GM19372 (cell line): Measurements from ENCODE around the gene RAB1B.
"Not testable (repeated sequence)": the region's sequence is repeated elsewhere in the genome, so short reads cannot be mapped to it uniquely, and the experiment has no call there.

Experiments used
- ATAC-seq: cut with Tn5 transposase; IDR thresholded peaks from one replicate; pipeline ENCODE4 v1.9.1; 2021; ENCODE audit warnings: mild to moderate bottlenecking, low read depth, moderate library complexity; ENCODE audit not compliant: unreplicated experiment

RAB1B gene

DNA sequence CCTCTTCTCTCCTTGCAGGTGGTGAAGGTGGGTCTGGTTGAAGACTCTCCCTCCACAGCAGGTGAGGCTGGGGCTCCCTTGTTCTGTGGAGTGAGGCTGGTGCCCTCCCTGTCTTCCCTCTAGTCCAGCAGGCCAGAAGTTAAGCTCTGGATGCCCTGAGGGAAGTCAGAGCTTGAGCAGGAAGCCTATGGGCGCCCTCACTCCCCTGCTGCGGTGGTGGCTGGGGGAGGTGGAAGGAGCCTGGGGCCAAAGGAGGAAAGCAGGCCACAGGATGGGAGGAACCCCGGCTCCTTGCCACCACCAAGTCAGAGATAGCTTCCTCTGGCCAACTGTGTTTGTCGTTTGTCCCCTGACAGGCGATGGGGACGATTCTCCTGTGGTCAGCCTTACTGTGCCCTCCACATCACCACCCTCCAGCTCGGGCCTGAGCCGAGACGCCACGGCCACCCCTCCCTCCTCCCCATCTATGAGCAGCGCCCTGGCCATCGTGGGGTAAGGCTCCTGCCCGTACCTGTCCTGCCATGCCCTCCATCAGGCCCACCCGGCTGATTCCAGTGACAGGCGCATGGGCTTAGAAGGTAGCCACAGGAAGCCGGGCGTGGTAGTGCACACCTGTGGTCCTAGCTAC lies 29.5 kb upstream of the RAB1B start:
- ATAC-seq, result no peak

DNA sequence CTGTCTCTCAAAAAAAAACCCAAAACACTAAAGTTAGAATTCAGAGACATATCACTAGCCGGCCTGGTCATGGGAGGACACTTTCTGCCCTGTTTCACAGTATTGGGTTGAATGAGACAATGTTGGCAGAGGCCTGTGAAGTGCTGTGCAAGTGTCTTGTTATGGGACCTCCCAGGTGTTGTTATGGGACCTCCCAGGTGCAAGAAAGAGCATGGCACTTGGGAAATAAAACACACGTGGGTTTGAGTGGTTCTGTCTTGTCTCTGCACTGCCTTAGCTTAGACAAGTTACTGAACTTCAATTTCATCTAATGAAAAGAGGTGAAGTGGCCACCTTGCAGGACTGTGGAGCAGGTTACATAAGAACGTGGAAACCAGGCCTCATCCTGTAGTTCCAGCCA lies 28.9 kb upstream of the RAB1B start:
- ATAC-seq, result no peak

DNA sequence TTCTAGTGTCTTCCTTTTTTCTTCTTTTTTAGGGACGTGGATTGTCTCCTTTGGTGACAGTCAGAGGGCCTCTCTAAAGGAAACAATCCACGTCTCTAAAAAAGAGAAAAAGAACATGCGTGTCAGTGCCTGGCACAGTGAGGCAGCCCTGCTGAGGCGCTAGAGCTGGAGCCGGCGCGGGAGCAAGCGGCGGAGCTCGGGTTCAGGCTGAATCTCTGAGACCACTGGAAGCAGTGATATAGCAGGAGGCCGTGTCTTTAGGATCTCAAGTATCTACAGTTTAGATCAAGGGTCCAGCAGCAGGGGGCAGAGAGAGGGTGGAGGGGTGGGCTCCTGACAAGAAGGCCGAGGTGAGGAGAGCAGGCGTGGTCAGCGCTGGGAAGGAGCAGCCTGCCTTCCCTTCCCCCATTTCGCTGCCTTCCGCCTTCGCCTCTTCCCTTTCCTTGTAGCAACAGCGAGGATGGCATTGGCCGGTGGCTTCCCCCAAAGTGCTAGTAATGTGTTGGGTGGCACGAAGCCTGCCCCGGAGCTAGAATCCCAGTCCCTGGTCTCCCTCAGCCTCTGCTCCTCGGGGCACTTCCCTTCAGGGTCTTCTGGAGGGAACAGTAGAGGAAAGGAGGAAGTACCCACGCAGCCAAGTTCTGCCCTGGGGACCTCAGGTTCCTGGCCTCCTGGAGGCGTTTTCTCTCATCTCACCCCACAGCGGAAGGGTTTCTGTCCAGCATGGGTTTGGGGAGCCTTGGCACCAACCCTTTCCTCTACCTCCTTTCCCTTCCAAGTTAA lies 28.2 kb upstream of the RAB1B start:
- ATAC-seq, result no peak

DNA sequence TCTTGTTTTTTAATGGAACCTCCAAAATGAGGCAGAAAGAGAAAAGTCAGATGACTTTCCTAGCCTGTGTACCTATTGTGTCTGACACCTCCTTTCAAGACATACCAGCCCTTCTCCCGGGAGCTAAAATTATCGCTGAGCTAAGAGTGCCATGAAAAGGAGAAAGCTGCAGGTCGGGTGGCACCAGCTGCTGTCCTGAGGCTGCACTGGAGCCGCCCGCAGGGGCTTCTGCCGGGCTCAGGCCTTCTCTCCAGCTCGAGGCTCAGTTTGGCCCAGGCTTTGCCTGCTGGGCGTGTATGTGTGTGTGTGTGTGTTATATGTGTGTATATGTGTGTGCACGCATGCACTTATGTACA lies 27.7 kb upstream of the RAB1B start:
- no peak for ATAC-seq

DNA sequence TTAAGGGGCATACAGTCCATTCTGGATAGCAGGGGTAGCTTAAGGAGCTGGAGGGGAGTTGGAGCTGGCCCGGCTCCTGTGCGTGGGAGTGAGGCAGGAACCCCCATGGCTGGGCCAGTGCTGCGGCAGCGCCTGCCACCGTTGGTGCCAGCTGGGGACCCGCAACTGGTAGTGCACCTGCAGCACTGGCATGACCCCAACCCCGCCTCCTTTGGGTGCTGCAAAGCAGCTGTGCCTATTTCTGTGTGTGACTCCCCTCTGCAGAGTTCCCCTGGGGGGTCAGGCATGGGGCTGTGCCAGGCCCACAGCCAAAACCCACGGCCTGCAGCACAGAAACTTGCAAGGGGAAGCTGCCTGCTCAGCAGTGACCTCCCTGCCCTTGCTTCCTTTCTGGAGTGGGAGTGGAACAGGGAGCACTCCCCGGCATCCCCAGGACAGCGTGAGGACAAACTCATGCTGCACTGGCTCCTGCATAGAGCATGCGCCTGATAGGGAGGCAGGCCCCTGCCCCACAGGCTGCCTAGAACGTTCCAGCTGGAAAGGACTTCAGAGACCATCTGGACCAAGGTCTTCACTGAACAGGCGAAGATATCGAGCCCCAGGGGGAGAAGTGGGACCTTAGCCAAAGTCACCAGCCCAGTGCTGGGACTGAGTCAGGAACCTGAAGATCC lies 26.2 kb upstream of the RAB1B start:
- no peak for ATAC-seq

DNA sequence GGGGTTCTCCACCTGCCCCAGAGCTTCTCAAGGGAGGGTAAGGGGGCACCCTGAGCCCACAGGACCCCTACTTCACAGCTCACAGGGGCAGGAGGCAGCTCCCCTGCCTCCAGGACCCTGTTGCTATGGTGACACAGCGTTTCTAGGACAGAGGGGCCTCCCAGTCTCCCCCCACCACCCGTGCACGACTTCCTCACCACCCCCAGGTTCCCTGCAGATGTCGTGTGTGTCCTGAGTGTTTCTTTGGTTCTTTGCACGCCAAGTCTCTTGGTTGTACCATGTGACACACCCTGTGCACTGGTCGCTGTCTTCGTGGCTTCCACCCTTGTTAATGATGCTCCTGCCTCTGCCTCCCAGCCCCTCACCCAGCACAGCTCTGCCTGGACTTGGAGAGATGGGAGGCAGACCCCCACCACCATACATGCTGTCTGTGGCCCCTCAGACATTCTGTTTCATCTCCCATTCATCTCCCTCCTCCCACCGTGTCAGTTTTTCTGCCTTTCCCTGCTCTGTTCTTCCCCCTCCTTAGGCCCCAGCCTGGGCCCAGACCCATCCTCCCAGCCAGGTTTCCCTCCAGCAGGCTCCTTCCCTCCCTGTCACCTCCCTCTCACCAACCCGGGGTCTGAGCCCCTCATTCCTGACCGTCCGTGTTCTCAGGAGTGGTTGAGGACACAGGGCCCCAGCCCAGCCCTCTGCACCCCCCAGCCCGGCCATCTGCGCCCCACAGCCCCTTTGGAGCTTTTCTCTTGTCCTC lies 24.5 kb upstream of the RAB1B start:
- ATAC-seq, result no peak

DNA sequence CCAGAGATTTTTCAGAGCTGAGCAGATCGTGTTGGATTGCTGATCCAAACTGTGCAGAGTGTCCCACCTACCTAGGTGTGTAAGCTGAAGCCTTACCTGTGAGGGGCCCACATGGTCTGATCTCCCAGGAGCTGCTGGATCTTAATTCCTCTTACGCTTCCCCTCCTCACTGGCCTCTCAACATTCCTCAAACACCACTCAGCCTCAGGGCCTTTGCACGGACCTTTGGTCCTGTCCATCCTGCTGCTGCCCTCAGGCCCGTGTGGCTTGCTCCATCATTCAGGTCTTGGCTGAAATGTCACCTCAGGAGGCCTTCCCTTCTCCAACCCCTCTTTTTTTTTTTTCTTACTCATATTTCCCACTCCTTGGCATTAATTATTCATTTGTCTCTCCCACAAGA lies 21.1 kb upstream of the RAB1B start:
- ATAC-seq, result no peak

DNA sequence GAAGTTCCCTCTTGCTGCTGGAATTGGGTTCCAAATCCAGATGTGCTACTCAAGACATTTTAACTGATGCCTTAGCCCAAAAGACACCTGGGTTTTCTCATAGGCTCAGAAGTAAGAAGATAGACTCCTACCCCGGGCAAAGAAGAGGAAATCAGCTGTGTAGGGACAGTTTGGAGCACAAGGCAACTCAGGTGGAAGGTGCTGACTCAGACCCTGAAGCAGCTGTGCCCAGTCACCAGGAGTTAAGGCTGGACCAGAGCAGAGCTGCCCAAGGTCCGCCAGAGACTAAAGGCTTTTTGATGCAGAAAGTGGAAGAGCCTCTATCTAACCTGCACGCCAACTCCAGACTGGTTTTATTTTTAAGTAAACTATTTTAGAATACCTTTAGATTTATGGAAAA lies 20.6 kb upstream of the RAB1B start:
- ATAC-seq, result no peak

DNA sequence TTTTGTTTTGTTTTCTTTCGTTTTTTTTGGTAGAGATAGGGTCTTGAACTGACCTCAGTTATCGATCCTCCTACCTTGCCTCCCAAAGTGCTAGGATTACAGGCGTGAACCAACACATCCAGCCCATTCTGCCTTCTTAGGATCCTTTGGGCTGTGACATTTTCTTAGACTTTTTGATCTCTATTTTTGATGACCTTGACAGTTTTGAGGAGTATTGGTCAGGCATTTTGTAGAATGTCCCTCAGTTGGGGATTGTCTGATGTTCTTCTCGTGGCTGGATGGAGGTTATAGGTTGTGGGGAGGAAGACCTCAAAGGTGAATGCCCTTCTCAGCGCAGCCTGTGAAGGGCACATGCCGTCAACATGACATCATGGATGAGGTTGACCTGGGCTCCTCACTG lies 19.5 kb upstream of the RAB1B start:
- ATAC-seq, result no peak

DNA sequence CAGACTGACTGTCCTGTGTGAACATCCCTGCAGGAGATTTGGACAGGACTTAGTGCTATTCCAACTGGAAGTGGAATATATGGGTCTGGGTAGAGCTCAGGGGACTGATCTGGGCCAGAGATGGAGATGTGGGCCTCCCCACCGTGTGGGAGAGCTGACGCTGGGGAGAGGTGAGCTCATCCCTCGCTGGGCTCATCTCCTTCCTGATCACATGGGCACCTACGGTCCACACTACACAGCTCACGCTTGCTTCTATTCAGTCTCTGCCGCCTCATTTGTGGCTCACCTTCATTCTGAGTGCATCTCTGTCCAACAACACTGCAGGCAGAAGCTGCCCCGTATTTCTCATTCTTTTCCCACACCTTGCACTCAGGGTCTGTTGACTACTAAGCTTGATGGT lies 16.6 kb upstream of the RAB1B start:
- ATAC-seq, result no peak

DNA sequence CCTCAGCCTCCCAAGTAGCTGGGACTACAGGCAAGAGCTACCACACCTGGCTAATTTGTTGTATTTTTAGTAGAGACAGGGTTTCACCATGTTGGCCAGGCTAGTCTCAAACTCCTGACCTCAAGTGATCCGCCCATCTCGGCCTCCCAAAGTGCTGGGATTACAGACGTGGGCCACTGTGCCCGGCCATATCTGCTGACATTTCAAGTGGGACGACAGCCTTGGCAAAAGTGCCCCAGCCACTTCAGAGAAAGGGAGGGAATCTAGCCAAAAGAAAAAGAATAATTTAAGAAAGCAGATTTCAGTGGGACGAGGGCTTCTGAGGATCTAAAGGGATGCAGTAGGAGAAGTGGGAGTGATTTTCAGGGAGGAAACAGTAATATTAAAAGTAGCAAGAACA lies 15.4 kb upstream of the RAB1B start:
- not testable (repeated sequence) for ATAC-seq

DNA sequence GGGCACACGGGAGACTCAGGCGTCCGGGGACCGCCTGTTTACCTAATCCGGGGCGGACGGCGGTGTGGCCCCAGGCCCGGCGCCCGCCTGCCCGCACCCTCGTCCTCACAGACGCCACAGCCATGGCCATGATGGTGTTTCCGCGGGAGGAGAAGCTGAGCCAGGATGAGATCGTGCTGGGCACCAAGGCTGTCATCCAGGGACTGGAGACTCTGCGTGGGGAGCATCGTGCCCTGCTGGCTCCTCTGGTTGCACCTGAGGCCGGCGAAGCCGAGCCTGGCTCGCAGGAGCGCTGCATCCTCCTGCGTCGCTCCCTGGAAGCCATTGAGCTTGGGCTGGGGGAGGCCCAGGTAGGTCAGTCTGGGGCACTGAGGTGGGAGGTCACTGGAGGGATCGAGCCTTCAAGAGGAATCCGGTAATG lies 10.0 kb upstream of the RAB1B start:
- no peak for ATAC-seq

DNA sequence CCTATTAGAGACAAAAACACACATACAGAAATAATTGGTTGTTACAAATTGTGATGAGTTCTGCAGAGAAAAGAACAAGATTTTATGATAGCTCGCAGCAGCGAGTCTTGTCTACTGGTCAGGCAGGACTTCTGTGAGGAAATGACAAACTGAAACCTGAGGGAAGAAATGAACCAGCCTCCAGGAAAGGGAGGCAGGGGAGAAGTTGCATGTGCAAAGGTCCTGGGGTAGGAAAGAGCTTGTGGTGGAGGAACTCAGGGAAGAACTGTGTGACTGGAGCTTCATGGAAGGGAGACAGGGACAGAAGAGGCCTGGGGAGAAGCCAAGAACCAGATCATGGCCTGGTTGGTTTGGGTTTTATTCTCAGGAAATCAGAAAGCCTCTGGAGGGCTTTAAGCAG lies 9.2 kb upstream of the RAB1B start:
- no peak for ATAC-seq

DNA sequence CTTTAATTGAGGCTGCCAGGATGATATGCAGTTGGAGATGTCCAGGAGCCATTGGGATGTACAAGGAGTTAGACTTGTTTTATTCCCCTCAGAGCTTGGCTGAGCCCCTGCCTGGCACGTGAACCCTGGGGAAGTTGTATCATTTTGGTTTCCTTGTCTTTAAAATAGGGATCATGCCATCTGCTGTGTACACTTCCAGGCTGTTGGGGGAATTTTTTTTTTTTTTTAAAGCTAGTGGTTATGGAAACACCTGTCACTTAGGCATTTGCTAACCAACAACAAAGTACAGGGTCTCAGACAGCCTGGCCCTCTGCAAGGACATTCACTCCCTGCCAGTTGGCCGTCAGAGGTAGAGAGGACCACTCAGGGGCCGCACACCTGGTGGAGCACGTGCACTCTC lies 8.5 kb upstream of the RAB1B start:
- no peak for ATAC-seq

DNA sequence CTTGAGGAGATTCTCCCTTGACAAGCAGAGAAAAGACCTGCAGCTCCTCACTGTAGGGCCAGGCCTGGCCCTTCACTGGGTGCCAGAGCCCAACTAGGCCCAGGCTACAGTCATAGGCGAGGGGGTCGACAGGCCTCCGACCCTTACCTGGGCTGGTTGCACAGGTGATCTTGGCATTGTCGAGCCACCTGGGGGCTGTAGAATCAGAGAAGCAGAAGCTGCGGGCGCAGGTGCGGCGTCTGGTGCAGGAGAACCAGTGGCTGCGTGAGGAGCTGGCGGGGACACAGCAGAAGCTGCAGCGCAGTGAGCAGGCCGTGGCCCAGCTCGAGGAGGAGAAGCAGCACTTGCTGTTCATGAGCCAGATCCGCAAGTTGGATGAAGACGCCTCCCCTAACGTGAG lies 6.9 kb upstream of the RAB1B start:
- ATAC-seq, result no peak

DNA sequence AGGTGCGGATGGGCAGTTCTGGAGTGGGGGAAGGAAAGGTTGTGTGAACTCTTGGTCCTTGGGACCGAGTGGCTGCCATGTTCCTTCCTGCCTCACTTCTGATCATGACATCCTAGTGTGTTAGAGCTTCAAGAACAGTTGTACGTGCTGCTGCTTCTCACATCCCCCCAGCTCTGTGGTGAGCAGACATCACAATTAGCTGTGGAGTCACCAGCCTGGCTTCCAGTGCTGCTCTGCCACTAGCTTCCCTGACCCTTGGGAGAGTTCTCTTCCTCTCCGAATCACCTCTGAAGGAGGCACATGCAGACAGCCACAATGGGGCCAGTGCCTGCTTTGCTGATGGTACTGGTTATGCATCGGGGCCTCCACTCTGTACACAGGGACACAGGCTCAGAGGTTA lies 6.2 kb upstream of the RAB1B start:
- ATAC-seq, result no peak

DNA sequence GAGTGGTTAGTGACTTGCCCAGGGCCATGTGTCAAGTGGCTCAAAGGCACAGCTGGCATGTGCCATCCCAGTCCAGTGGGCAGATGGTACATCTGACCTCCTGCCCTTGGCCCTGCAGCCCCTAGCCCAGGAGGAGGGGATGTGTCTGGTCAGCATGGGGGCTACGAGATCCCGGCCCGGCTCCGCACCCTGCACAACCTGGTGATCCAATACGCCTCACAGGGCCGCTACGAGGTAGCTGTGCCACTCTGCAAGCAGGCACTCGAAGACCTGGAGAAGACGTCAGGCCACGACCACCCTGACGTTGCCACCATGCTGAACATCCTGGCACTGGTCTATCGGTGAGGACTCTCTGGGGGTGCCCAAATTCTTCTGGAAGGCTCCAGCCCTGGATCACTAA lies 5.7 kb upstream of the RAB1B start:
- ATAC-seq, result no peak

DNA sequence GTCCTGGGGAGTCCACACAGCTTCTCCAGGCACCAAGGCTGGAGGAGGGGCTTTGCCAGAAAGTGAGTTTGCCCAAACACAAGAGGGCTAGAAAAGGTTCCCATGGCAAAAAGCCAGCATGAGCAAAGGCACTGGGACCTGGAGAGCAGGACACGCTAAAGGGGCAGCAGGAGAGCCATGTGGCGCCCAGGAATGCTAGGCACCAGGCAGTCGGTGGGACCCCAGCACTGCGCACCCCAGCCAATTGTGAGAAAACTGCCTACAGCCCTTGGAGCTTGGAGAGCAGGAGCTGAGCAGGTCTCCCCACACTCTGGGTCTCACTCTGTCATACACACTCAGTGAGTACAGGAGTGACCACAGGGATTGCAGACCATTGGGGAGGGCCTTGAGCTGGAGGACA lies 5.2 kb upstream of the RAB1B start:
- no peak for ATAC-seq

DNA sequence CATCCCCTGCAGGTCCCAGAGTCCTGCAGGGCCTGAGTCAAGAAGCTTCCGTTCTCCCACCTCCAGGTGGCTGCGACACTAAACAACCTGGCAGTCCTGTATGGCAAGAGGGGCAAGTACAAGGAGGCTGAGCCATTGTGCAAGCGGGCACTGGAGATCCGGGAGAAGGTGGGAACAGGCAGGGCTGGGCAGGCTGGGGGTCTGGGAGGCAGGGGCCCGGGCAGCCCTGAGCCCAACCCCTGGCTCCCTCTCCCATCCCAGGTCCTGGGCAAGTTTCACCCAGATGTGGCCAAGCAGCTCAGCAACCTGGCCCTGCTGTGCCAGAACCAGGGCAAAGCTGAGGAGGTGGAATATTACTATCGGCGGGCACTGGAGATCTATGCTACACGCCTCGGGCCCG lies 4.7 kb upstream of the RAB1B start:
- ATAC-seq, result no peak

DNA sequence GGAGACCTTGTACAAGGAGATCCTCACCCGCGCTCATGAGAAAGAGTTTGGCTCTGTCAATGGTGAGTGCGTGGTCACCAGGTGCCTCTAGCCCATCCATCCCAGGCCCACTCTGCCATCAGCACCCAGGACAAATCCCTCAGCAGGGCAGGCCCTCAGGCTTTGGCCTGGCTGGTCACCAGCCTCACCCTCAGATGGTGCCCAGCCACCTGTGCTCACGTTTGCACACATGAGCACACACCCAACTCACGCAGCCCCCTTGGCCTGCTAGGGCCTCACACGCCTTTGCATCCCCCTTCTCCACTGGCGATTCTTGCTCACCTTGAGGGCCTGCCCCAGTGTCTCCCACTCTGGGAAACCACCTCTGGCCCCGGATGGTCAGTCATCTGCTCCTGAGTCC lies 4.1 kb upstream of the RAB1B start:
- ATAC-seq, result no peak

DNA sequence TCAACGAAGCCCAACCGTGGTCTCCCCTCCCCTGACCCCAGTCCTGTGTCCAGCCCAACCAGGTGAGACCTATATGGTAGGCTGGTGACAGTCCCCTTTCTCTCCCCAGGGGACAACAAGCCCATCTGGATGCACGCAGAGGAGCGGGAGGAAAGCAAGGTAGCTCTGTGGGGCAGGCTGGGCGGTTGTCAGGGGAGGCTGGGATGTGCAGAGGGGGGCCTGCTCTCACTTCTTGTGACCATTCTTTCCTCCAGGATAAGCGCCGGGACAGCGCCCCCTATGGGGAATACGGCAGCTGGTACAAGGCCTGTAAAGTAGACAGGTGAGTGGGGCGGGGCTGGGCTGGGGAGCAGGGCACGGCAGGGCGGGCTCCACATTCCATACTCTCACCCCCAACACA lies 3.5 kb upstream of the RAB1B start:
- ATAC-seq, result no peak
